ENCODE data around the gene HIVEP3. TPM values are rescaled to one million over a fixed set of nuclear protein-coding genes. Genes with fewer than 3 reads are reported as not detected.

Gene HIVEP3
- total RNA-seq, 1 experiment from 2014 or later = 6.0 TPM

DNA sequence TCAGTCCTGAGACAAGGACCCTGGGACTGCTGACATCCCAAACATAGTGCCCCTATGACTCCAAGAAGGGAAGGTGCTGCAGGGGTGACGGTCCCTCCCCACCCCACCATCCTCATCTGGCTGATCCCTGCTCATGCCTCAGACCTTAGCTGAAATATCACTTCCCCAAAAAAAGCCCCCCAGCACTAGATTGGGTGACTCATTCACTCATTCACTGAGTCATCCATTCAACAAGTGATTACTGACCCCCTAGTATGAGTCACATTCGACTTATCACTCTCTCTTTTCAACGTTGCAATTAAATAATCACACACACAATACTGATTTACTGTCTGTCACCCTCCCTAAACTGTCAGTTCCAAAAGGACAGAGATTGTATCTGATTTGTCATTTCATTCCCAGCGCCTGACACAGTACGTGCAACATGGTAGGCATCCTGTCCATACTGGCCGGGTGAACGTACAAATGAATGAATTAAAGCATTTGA is 48.6 kb downstream of the HIVEP3 start:
- peak; percentile 46; the same call in 1 of the 2 replicates for ATAC-seq

DNA sequence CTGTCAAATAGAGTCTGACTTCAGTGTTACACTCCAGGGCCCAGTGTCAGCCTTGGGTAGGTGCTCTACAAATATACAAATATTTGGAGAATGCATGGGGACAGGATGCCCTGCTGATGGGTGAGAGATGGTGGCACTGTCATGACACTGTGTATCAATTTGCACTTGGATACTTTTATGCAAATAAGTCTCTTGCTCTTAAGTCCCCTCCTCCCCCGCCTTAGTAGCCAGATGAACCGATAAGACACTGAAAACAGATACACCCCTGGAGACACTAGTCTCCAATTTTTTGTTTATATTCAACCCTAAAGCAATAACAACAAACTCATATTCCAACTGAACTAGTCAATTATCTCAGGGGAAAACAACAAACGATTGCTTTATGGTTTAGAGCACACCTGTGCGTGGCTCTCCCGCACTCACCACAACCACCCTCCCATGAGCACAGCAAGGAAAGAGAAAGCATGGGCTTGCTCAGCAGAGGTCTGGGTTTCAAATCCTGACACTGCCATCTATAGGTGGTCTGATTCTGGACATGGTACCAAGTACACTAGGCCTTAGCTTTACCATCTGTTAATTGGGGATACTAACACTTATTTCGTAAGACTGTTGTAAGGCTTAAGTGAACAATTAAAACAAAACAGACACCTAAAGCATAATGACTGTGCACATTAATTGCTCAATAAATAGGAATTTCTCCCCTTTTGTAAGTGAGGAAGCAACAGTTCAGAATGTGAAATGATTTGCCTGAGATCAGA is 50.3 kb downstream of the HIVEP3 start:
- H3K27me3 ChIP-seq (ENCODE audit: control insufficient read depth, insufficient read depth, low read length) = no peaks in the 10 kb centered on the region
- H3K36me3 ChIP-seq (ENCODE audit: control insufficient read depth, insufficient read depth, low read length) = no peaks in the 10 kb centered on the region
- ChIA-PET POLR2A (interaction anchor here (0.6 kb wide), 1 partner anchor 573 kb away, joined by 3 read pairs; no protein-coding TSS in a partner anchor), CTCF (interaction anchor here (0.6 kb wide), 1 partner anchor 251 kb away, joined by 5 read pairs; no protein-coding TSS in a partner anchor)
- H3K4me3 ChIP-seq (ENCODE audit: low read depth in 2 of 2, low read length in 2 of 2) = no peak overlapping the region
- TF ChIP-seq, protein P1, sequence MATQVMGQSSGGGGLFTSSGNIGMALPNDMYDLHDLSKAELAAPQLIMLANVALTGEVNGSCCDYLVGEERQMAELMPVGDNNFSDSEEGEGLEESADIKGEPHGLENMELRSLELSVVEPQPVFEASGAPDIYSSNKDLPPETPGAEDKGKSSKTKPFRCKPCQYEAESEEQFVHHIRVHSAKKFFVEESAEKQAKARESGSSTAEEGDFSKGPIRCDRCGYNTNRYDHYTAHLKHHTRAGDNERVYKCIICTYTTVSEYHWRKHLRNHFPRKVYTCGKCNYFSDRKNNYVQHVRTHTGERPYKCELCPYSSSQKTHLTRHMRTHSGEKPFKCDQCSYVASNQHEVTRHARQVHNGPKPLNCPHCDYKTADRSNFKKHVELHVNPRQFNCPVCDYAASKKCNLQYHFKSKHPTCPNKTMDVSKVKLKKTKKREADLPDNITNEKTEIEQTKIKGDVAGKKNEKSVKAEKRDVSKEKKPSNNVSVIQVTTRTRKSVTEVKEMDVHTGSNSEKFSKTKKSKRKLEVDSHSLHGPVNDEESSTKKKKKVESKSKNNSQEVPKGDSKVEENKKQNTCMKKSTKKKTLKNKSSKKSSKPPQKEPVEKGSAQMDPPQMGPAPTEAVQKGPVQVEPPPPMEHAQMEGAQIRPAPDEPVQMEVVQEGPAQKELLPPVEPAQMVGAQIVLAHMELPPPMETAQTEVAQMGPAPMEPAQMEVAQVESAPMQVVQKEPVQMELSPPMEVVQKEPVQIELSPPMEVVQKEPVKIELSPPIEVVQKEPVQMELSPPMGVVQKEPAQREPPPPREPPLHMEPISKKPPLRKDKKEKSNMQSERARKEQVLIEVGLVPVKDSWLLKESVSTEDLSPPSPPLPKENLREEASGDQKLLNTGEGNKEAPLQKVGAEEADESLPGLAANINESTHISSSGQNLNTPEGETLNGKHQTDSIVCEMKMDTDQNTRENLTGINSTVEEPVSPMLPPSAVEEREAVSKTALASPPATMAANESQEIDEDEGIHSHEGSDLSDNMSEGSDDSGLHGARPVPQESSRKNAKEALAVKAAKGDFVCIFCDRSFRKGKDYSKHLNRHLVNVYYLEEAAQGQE (IDR thresholded peaks at IDR 0.05; ENCODE audit: insufficient read depth in 1 of 2, low read depth in 2 of 2, low read length in 1 of 2) = no peak
- TF ChIP-seq POLR2AphosphoS5 (IDR thresholded peaks at IDR 0.05; ENCODE audit: low read depth, low read length) = no peak
- TF ChIP-seq, protein P2, sequence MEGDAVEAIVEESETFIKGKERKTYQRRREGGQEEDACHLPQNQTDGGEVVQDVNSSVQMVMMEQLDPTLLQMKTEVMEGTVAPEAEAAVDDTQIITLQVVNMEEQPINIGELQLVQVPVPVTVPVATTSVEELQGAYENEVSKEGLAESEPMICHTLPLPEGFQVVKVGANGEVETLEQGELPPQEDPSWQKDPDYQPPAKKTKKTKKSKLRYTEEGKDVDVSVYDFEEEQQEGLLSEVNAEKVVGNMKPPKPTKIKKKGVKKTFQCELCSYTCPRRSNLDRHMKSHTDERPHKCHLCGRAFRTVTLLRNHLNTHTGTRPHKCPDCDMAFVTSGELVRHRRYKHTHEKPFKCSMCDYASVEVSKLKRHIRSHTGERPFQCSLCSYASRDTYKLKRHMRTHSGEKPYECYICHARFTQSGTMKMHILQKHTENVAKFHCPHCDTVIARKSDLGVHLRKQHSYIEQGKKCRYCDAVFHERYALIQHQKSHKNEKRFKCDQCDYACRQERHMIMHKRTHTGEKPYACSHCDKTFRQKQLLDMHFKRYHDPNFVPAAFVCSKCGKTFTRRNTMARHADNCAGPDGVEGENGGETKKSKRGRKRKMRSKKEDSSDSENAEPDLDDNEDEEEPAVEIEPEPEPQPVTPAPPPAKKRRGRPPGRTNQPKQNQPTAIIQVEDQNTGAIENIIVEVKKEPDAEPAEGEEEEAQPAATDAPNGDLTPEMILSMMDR (IDR thresholded peaks at IDR 0.05) = peak; percentile 53
- TF ChIP-seq TCF7L2 (IDR thresholded peaks at IDR 0.05; ENCODE audit: low read depth, low read length) = no peak
- no peaks in the 10 kb centered on the region for H3K9me3 ChIP-seq (ENCODE audit: control insufficient read depth, insufficient read depth, low read depth, low read length)
- in situ Hi-C loops (cut with HindIII; ENCODE audit: low pct_unique_long_range_greater_than_20kb, low sequenced_read_pairs) = no loop called here
- DNase-seq (ENCODE audit: low read depth, low spot score) (no peak), ATAC-seq (peak; percentile 62)
- BruUV-seq (replicated peaks) = no TSS peak
- H3K27ac ChIP-seq (ENCODE audit: low read length) = peak overlapping the region; percentile 44
- H3K4me1 ChIP-seq (ENCODE audit: control insufficient read depth, insufficient read depth, low read length) = peaks cover 28% of the 10 kb centered on the region
- intact Hi-C loops (cut with micrococcal nuclease; ENCODE audit: unreplicated experiment) = no loop called here

More for the DNA sequence above, 48.6 kb downstream of the HIVEP3 start:
- no peaks in the 10 kb centered on the region for H3K9me3 ChIP-seq (ENCODE audit: control insufficient read depth, insufficient read depth, low read depth, low read length)
- BruUV-seq (replicated peaks) = no TSS peak
- DNase-seq (ENCODE audit: low read depth, low spot score) = no peak
- in situ Hi-C loops (cut with HindIII; ENCODE audit: low pct_unique_long_range_greater_than_20kb, low sequenced_read_pairs) = no loop called here
- ChIA-PET POLR2A (no interaction called here), CTCF (no interaction called here)
- peak overlapping the region; percentile 77 for H3K27ac ChIP-seq (ENCODE audit: low read length)
- H3K36me3 ChIP-seq (ENCODE audit: control insufficient read depth, insufficient read depth, low read length) = no peaks in the 10 kb centered on the region
- H3K27me3 ChIP-seq (ENCODE audit: control insufficient read depth, insufficient read depth, low read length) = no peaks in the 10 kb centered on the region
- no peak overlapping the region for H3K4me3 ChIP-seq (ENCODE audit: low read depth in 2 of 2, low read length in 2 of 2)
- H3K4me1 ChIP-seq (ENCODE audit: control insufficient read depth, insufficient read depth, low read length) = peaks cover 36% of the 10 kb centered on the region
- intact Hi-C loops (cut with micrococcal nuclease; ENCODE audit: unreplicated experiment) = no loop called here
- TF ChIP-seq POLR2AphosphoS5 (IDR thresholded peaks at IDR 0.05; ENCODE audit: low read depth, low read length) = no peak

DNA sequence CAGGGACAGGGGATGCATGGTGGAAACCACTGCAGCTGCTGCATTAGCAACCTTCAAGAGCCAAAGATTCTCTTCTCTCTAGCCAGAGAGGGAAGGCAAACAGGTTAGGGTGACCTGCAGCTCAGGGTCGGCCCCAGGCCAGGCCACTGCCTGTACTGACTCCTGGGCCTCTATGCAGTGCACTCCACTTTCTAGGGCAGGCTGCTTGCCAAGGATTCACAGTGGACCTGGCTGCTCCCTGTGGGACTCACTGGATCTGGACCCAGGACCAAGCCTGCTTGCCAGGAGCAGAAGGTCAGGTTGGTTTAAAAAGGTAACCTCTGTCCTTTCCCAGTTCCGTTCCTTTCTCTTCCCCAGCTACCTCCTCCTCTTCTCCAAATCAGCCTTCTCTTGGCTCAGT is 52.4 kb downstream of the HIVEP3 start:
- ATAC-seq = no peak
- no peaks in the 10 kb centered on the region for H3K36me3 ChIP-seq (ENCODE audit: control insufficient read depth, insufficient read depth, low read length)
- intact Hi-C loops (cut with micrococcal nuclease; ENCODE audit: unreplicated experiment) = no loop called here
- in situ Hi-C loops (cut with HindIII; ENCODE audit: low pct_unique_long_range_greater_than_20kb, low sequenced_read_pairs) = no loop called here
- CTCF ChIA-PET = no interaction called here
- H3K27me3 ChIP-seq (ENCODE audit: control insufficient read depth, insufficient read depth, low read length) = 0 out of 2 replicates have a peak, but pooled peaks cover 2% of the 10 kb centered on the region
- H3K4me3 ChIP-seq (ENCODE audit: low read depth in 2 of 2, low read length in 2 of 2) = no peak overlapping the region
- TF ChIP-seq POLR2AphosphoS5 (IDR thresholded peaks at IDR 0.05; ENCODE audit: low read depth, low read length) = no peak
- DNase-seq (ENCODE audit: low read depth, low spot score) = no peak
- POLR2A ChIA-PET = no interaction called here
- H3K4me1 ChIP-seq (ENCODE audit: control insufficient read depth, insufficient read depth, low read length) = peaks cover 44% of the 10 kb centered on the region
- H3K9me3 ChIP-seq (ENCODE audit: control insufficient read depth, insufficient read depth, low read depth, low read length) = no peaks in the 10 kb centered on the region
- BruUV-seq (replicated peaks) = no TSS peak
- peak overlapping the region; percentile 59 for H3K27ac ChIP-seq (ENCODE audit: low read length)

All from Panc1 (cell line).